ENCODE measurements around the gene NT5C2.
"Not testable (repeated sequence)": the region's sequence is repeated elsewhere in the genome, so short reads cannot be mapped to it uniquely, and the experiment has no call there.

NT5C2 gene

DNA sequence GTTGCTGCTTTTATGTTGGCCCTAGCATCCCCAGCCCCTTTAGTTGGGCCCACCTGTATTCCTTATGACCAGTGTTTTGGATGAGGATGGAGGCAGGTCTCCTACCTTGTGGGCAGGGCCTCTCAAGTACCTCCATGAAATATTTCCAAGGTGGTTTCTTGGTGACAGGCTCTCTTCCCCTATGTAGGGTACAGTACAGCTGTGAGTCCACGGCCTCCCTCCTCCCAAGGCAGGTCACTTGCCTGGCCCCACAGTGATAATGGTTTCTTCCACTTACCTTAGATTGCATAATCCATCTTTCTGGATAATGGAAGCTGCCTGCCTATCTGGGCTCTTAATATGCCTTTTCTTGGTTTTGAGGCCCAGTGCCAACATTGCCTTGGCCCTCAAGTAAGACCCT, 110.4 kb downstream of the NT5C2 start:
- DNase-seq: no peak

GRCh38 chr10:103080891-103081581, 112.0 kb downstream of the NT5C2 start:
- no peak for DNase-seq

DNA sequence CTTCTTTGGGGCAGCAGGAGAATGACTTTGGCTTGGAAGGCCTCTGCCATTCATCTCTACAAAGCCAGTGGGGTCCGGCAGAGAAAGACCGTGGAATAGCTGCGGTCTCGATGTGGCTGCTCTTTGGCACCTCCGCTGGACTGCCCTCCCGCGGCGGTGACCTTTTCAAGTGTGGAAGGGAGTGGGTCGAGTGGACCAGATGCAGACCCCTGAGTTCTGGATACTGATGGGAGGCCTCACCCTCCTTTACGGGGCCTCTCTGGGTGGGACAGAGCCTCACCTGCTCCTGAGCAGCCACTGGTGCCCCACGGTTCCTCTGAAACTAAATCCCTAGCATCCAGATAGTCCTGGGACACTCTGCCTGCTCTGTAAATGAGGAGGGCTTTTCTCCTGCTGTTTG, 113.1 kb downstream of the NT5C2 start:
- DNase-seq: no peak

- no peak for DNase-seq
Measured at GRCh38 chr10:103079100-103079499, 114.0 kb downstream of the NT5C2 start.

DNA sequence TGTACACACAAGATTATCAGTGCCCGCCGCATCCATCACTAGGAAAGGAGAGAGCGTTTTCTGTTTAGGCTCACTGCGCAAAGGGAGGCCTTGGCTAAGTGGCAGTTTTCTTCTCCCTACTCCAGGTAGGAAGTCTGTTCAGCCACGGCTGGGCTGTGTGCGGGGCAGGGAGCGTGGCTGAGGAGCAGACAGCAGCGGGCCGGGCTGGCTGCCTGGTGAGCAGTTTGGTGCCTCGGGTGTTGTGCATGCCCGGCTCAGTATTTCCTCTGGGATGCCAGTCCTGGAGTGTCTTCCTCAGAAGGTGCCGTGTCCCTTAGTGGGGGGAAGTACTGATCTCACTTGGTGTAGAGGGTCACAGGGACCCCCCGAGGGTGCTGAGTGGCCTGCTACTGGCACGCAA, 114.4 kb downstream of the NT5C2 start:
- no peak for DNase-seq

- no peak for DNase-seq
Measured at GRCh38 chr10:103078309-103078615, 114.8 kb downstream of the NT5C2 start.

DNA sequence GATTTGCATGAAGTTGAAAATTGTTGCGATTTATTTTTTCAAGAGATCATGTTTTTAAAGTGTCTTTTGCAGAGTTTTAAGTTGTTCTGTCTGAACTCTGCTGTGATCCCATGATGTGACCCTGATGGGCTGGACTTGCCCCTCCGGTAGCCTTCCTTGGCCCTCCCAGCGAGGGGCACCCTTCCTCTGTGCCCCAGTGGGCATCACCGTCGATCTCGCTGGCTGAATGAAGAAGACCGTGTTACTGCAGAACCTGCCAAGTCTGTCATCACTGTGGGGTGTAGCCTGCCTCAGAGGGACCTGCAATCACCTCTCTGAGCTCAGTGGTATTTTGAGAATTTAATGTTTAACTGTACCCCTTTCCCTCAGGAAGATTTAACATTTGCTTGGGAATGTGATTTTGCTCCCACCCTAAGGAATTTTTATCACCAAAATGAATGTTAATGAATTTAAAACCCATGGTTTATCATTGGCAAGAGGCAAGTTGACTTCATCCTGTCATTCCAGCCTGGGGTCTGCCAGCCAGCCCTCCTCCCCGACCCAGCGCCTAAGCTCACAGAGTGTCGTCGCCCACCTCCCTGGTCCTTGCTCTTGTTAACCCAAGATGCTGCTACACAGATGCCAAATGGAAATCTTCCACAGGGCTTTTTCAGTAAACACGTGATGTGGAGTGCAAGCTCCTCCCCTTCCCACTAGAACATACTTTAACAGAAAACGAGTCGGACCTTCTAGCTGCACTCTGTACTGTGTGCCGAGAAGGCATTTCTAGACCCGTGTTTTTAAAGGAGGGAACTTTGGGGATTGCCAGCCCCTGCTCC, 115.4 kb downstream of the NT5C2 start:
- no peak for DNase-seq

DNA sequence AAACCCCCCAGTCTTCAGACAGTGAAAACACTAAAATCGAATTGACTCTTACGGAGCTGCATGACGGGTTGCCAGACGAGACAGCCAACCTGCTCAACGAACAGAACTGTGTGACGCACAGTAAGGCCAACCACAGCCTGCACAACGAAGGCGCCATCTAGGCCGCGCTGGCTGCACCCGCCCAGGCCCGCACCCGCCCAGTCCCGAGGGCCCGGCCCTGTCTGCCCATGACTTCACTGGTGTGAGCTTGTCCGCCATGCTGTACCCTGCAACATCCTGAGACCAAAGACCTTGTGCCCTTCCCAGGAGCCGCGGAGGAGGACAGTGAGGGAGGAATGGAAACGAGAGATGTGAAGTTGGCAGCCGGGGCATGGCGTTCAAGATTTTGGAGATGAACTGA, 116.1 kb downstream of the NT5C2 start:
- DNase-seq: no peak

DNA sequence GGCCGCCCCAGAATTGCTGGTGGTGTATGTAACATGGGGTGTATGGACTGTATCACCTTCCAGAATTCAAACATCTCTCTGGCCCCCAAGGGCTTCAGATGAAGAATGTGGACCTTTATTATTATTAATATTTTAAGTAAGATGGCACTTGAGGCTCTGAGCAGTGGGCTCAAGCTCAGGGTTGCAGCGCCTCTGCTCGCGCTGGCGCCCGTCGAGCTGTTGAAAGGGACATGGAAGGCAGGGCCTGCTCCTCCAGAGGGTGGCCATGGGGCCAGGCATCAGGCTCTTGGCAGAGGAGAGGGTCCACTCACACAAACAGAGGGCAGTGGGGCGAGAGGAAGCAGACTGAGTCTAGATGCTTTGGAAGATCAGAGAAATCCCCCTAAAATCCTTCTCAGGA, 120.2 kb downstream of the NT5C2 start:
- no peak for DNase-seq

GRCh38 chr10:103072276-103072675, 120.8 kb downstream of the NT5C2 start:
- no peak for DNase-seq

DNA sequence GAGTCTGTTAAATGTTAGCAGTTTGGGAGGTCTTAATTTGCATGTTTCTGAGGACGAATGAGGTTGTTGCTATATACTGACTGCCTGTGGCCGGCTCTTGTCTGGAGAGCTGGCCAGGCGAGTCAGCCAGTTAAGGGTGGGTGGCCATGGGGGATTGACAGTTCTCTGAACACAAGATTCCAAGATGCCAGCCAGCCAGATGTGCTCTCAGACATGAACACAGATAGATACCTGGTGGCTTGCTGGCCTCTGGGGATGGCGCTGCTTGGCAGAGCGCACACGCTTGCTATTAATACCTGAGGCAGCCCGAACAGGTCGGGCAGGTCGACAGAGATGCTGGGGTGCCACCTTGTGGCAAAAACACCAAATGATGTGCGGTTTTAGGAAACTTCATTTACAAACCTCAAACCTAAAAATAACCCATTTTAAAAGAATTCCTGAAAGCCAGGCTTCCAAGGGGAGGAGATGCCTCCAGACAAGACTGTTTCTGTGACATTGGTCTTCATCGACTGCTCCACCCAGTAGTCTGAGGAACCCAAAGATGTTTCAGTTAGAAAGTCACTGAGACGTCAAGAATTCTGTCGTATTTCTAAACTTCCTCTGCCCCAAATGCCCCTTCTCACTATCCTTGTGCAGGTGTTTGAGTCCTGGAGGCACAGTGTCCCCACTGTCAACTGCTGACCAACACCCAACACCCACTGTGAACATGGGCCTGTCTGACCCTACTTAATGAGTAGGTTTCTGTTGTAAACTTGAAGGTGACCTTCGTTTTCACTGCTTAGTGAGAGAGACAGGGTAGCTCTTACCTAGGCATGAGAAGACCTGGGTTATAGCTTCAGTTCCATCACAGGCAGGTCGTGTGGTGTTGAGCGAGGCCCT, 123.4 kb downstream of the NT5C2 start:
- DNase-seq: no peak

GRCh38 chr10:103067956-103068355, 125.1 kb downstream of the NT5C2 start:
- DNase-seq: no peak

DNA sequence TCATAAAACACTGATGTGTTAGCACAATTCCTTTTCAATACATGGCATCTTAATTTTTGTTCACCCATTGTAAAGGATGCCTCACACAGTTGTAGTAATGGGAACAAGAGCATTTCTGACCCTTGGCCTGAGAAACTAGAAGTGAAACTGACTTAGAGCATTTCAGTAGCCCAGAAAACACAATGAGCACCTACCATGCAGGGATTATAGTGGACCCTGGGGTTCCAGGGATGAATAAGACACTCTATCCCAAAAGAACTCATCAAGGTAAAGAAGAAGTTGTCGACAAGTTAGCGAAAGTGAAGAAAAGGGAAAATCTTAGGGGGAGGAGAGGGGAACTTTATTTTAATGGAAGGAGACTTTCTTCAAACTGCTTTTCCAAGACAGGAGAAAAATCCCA, 125.6 kb downstream of the NT5C2 start:
- no peak for DNase-seq

DNA sequence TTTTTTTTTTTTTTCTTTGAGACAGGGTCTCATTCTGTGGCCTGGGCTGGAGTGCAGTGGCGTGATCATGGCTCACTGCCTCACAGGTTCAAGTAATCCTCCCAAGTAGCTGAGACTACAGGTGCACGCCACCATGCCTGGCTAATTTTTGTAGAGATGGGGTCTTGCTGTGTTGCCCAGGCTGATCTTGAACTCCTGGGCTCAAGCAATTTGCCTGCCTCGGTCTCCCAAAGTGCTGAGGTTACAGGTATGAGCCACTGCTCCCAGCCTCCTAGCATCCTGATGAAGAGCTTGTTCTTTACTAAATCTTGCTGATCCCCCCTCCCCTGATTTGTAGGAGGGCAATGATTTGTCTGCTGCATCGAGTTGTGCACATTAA, 126.0 kb downstream of the NT5C2 start:
- not testable (repeated sequence) for DNase-seq

DNA sequence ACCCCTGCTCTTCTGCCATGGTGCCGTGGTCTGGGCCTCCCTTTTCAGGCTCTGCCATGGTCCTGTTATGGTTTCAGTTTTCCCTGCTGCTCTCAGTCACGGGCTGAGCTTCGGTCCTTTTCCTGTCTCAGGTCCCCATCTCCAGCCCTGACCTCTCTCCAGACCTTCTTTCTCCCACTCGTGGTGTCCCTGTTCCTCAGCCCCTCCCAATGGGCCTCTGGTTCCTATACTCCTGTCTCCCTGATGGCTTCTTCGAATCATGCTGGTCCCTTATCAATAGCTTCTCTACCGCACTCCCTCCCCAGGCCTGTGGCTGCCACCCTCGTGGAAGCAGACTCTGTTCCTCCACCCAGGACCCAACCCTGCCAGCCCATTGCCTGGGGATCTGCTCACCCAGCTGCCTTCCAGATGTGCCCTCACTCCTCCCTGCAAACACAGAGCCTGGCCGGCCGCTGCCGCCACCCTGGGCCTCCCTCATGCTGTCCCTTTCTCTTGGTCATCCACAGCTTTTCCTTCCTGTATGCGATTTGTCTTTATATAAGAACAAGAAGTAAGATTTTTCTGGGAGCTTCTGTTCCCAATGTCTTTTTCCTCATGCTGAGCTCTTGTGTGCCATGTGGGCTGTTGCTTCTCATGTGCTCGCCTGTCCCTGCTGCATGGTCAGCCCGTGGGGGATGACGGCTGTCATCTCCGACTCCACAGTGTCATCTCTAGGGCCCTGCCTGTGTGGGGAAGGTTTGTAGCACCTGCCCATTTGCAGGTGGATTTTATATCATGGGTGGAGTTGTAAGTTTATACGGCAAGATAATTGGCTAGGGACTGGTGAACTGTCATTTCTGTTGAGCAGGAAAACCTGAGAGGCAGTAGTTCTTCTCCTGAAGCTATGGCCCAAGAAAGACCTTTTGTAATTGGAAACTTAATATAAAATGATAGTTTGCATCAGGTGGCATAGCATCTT, 126.7 kb downstream of the NT5C2 start:
- no peak for DNase-seq

DNA sequence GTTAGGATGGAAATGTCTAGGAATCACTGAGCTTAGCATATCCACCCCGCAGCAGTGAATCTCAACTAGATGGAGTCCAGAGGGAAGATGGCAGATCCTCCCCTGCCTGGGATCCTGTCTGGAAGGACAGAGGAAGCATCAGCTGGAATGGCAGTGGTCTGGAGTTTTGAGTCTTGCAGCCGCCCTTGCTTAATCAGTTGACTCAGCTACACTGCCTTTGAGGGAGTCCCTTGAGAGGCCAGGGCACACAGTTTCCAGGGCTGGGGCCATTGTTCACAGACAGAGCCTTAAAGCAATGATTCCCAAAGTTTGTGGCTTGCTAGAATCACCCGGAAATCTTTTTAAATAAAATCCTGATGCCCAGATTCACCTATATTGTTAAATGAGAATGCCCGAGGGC, 128.1 kb downstream of the NT5C2 start:
- no peak for DNase-seq

DNA sequence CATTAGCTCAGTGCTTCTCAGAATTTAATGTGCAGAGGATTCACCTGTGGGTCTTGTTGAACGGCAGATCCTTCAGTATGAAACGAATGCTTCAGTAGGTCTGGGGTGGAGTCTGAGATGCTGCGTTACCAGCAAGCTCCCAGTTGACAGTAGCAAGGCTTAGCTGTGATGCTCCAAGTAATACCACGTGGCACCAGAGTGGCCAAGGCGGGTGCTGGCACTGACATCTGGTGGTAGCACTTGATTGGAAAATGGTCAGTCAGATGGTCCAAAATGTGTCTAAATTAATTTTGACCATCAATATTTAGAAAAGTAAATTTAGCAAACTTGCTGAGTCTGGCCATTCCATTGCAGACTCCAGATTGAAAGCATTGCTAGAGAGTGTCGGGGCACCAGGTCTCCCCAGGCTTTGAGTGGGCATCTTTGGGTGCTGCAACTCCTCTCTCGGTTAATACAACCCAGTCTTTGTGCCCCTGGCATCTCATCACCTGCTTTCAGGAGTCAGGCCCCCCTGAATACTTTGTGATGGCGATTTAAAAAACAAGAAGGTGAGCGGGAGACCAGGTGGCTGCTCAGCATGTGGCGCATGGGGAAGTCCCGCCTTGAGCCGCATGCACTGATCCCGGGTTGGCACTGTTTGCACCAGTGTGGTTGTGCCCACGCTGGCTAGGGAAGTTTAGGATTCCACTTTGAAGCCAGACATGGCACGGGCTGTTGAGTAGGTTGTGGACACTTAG, 130.1 kb downstream of the NT5C2 start:
- no peak for DNase-seq

GRCh38 chr10:103060575-103060974, 132.5 kb downstream of the NT5C2 start:
- no peak for DNase-seq

DNA sequence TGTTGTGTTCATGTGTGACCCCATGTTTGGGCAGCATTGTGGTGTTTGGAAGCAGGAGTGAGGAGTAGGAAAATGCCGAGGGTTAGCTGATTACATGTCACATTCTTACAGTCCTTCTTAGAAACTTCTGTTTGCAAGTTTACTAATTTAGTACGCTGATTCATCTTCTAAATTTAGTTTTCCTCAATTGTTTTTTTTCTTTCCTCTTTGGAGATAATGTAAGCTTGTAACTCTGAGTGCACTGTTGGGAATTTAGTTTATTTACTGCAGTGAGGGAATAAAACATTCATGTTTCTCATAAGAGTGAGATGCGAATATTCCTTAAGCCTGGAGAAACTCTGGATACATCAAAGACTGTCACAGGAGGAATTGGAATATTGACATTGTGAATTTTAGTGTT, 135.0 kb downstream of the NT5C2 start:
- DNase-seq: no peak

- DNase-seq: no peak
Measured at GRCh38 chr10:103055105-103055504, 138.0 kb downstream of the NT5C2 start.

- no peak for DNase-seq
Measured at GRCh38 chr10:103054621-103055020, 138.5 kb downstream of the NT5C2 start.
